WERI-Rb-1 (cell line): ENCODE results near the gene DPM2.

ENCODE experiments used
- DNase-seq: peaks from one replicate; pipeline ENCODE4 v3.0.0-alpha.2; 2020
- H3K27ac ChIP-seq: fragments of 250-450 bp; sonication (Bioruptor Pico); 2 replicates; pipeline ENCODE4 v1.5.1; 2020; ENCODE audit warnings: mild to moderate bottlenecking, moderate library complexity
- H3K27me3 ChIP-seq: fragments of 250-450 bp; sonication (Bioruptor Pico); 2 replicates; pipeline ENCODE4 v1.5.1; 2021; ENCODE audit warnings: mild to moderate bottlenecking, low read depth, moderate library complexity; ENCODE audit not compliant: insufficient read depth, severe bottlenecking
- H3K36me3 ChIP-seq: fragments of 250-450 bp; sonication (Bioruptor Pico); 2 replicates; pipeline ENCODE4 v1.5.1; 2020; ENCODE audit warnings: mild to moderate bottlenecking, moderate library complexity
- H3K4me3 ChIP-seq: 2 replicates; pipeline ENCODE4 v1.5.1; 2011; ENCODE audit warnings: low read depth, mild to moderate bottlenecking, control low read depth, low read length
- H3K9me3 ChIP-seq: fragments of 250-450 bp; sonication (Bioruptor Pico); 2 replicates; pipeline ENCODE4 v1.5.1; 2021; ENCODE audit warnings: mild to moderate bottlenecking, moderate library complexity; ENCODE audit not compliant: severe bottlenecking
- CTCF ChIP-seq: IDR thresholded peaks from 2 replicates; pipeline ENCODE4 v1.5.1; 2011; ENCODE audit warnings: low read depth, mild to moderate bottlenecking, control low read depth, inconsistent platforms, low read length

The DPM2 gene

GRCh38 chr9:127974001-127974768, 36.5 kb upstream of the DPM2 start:
- Histone ChIP-seq H3K9me3 (no peaks in the 10 kb centered on the region), H3K4me3 (no peak overlapping the region), H3K36me3 (peaks cover 31% of the 10 kb centered on the region), H3K27me3 (no peaks in the 10 kb centered on the region), H3K27ac (no peak overlapping the region)
- no peak for DNase-seq
- no peak for TF ChIP-seq CTCF

GRCh38 chr9:127973169-127974000, 35.7 kb upstream of the DPM2 start:
- no peaks in the 10 kb centered on the region for H3K27me3 ChIP-seq
- H3K4me3 ChIP-seq = no peak overlapping the region
- H3K27ac ChIP-seq = no peak overlapping the region; the same call in 1 of the 2 replicates
- no peaks in the 10 kb centered on the region for H3K9me3 ChIP-seq
- TF ChIP-seq CTCF = no peak
- DNase-seq = no peak
- peaks cover 32% of the 10 kb centered on the region for H3K36me3 ChIP-seq

- Histone ChIP-seq H3K36me3 (peaks cover 22% of the 10 kb centered on the region), H3K27me3 (no peaks in the 10 kb centered on the region), H3K4me3 (no peak overlapping the region), H3K27ac (no peak overlapping the region; the same call in 1 of the 2 replicates), H3K9me3 (no peaks in the 10 kb centered on the region)
- no peak for TF ChIP-seq CTCF
- DNase-seq = no peak
These were observed 34.7 kb upstream of the DPM2 start for GRCh38 chr9:127972236-127972871.

- Histone ChIP-seq H3K27me3 (no peaks in the 10 kb centered on the region), H3K4me3 (no peak overlapping the region), H3K36me3 (peaks cover 21% of the 10 kb centered on the region), H3K27ac (no peak overlapping the region; the same call in 1 of the 2 replicates), H3K9me3 (no peaks in the 10 kb centered on the region)
- DNase-seq = no peak
- no peak for TF ChIP-seq CTCF
These were observed 33.9 kb upstream of the DPM2 start for GRCh38 chr9:127971357-127972235.
